Cardiac atrium fibroblast (primary cell): ENCODE measurements around the gene ZFYVE21. TPM values are rescaled to one million over a fixed set of nuclear protein-coding genes. Genes with fewer than 3 reads are reported as not detected.

ENCODE experiments used
- total RNA-seq: library from RNA; depleted of rRNA; stranded (reverse); fragments of >200 nt; gene quantifications from 2 replicates; pipeline ENCODE4 v1.2.3, GENCODE V29; 2015

ZFYVE21 gene
- total RNA-seq = 40.8 and 45.4 TPM in 2 replicates

DNA sequence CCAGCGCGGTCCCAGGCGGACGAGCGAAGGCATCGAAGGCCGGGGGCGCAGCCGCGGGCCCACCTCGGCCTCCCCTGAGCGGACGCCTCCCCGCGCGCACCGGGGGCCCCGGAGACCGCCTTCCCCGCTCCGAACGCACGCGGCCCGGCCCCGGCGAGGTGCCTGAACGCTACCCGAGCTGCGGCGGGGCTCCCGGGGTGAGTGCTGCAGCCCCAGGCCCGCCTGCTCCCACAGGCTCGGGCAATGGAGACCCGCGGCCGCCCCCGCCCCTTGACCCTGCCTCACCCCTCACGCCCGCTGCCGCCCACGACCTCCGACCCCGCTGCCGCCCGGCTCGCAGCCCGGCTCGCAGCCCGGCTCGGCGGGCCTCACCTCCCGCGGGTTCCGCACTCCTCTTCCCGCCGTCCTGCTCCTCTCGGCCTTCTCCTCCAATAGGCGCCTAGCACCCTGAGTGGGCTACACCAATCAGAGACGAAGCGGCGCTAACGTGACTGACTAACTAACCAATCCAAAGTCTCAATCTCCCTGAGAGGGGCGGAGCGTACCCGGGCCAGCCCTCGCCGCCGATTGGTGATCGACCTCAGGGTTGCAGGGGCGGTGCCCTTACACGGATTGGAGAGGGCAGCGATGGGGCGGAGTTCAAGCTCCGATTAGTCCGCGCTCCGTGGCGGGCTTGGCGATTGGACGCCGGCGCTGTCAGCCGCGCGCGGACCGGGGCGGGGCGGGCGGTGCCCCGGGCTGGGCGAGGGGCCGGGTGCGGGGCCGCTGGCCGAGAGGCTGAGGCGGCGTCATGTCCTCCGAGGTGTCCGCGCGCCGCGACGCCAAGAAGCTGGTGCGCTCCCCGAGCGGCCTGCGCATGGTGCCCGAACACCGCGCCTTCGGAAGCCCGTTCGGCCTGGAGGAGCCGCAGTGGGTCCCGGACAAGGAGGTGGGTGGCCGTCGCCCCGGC is at the start of gene ZFYVE21, which contains the start of gene XRCC3:
Gene ZFYVE21 (plus strand): TSS at position 759 of the 949 bp plus-strand sequence. CDS start 32 bp downstream, at position 791.
Gene XRCC3 (minus strand): TSS at position 400 of the 949 bp plus-strand sequence. CDS start 4,364 bp downstream, outside the sequence.

Other genes with a start within 250 kb of the ZFYVE21 start
- gene CKB, start 193.0 kb upstream of the ZFYVE21 start, total RNA-seq = 44.9 and 67.9 TPM in 2 replicates
- 8.1 and 11.2 TPM in 2 replicates for gene TRMT61A, start 186.6 kb upstream of the ZFYVE21 start, total RNA-seq
- 19.7 and 21.1 TPM in 2 replicates for gene BAG5, start 153.2 kb upstream of the ZFYVE21 start, total RNA-seq
- gene COA8, start 152.8 kb upstream of the ZFYVE21 start, total RNA-seq = 27.5 and 57.8 TPM in 2 replicates
- 170 and 195 TPM in 2 replicates for gene KLC1, start 86.6 kb upstream of the ZFYVE21 start, total RNA-seq
- gene XRCC3, start 359 bp upstream of the ZFYVE21 start, total RNA-seq = 6.0 and 11.0 TPM in 2 replicates
- 3.1 and 6.6 TPM in 2 replicates for gene PPP1R13B, start 131.8 kb downstream of the ZFYVE21 start, total RNA-seq
- 0.97 and 1.8 TPM in 2 replicates for gene TDRD9, start 212.6 kb downstream of the ZFYVE21 start, total RNA-seq
- gene RD3L, start 226.7 kb downstream of the ZFYVE21 start, total RNA-seq = not detected in 2 replicates